HFFc6 (cell line): ENCODE measurements around the gene AFF4. TPM values are rescaled to one million over a fixed set of nuclear protein-coding genes. Genes with fewer than 3 reads are reported as not detected.
A peak's percentile ranks its signal among the peaks of the same experiment; 100 is the strongest.

Experiments used
- DNase-seq: peaks from one replicate; pipeline ENCODE4 v3.0.0-alpha.2; 2018
- H3K27ac Mint-ChIP-seq: 2 replicates; pipeline ENCODE4 v1.8.0; 2020; ENCODE audit warnings: mild to moderate bottlenecking, mixed read lengths
- H3K27me3 Mint-ChIP-seq: 2 replicates; pipeline ENCODE4 v1.8.0; 2021; ENCODE audit warnings: mild to moderate bottlenecking, moderate library complexity, mixed read lengths; ENCODE audit not compliant: insufficient read depth
- H3K36me3 Mint-ChIP-seq: 2 replicates; pipeline ENCODE4 v1.8.0; 2021; ENCODE audit warnings: low read depth, mixed read lengths
- H3K4me1 Mint-ChIP-seq: 2 replicates; pipeline ENCODE4 v1.8.0; 2020; ENCODE audit warnings: low read depth, mixed read lengths
- H3K4me3 Mint-ChIP-seq: 2 replicates; pipeline ENCODE4 v1.8.0; 2020; ENCODE audit warnings: mild to moderate bottlenecking, moderate library complexity, mixed read lengths
- H3K9me3 Mint-ChIP-seq: 2 replicates; pipeline ENCODE4 v1.8.0; 2020; ENCODE audit warnings: mild to moderate bottlenecking, mixed read lengths
- total RNA-seq, 6 experiments: library from RNA; stranded (reverse); fragmentation: NEBNext Ultra II Directional; extraction: Animal tissue kit (Norgen Biotek cat#: 25700); gene quantifications; 2 replicates in 1 of 6; 3 replicates in 5 of 6; pipeline ENCODE4 v1.2.3, GENCODE V29; 2021
- TF ChIP-seq, protein P1 (sequence below): fragments of 200-600 bp; sonication (generic); IDR thresholded peaks from 2 replicates; pipeline ENCODE4 v1.5.0; 2021; ENCODE audit warnings: antibody characterized with exemption, mild to moderate bottlenecking

The AFF4 gene
- total RNA-seq, 6 experiments from 2014 or later = 81.1 to 92.5 (median 87.6) TPM

DNA sequence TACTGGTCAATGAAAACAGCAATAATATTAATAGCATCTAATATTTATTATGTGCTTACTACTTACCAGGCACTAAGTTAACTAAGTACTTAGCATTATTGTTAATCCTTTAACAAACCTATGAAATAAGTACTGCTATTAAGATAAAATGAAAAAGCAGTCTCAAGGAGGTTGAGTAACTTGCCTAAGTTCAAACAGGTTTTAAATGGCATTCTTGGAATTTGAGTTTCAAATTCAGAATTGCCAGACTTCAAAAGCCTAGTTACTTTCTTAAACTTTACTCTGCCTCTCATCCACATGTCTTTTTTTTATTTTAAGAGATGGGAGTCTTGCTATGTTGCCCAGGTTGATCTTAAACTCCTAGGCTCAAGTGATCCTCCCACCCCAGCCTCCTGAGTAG lies 73.9 kb downstream of the AFF4 start:
- H3K27me3 Mint-ChIP-seq = no peaks in the 10 kb centered on the region
- H3K9me3 Mint-ChIP-seq = no peaks in the 10 kb centered on the region
- H3K4me1 Mint-ChIP-seq = peaks cover 7% of the 10 kb centered on the region; the same call in 1 of the 2 replicates
- TF ChIP-seq, protein P1, sequence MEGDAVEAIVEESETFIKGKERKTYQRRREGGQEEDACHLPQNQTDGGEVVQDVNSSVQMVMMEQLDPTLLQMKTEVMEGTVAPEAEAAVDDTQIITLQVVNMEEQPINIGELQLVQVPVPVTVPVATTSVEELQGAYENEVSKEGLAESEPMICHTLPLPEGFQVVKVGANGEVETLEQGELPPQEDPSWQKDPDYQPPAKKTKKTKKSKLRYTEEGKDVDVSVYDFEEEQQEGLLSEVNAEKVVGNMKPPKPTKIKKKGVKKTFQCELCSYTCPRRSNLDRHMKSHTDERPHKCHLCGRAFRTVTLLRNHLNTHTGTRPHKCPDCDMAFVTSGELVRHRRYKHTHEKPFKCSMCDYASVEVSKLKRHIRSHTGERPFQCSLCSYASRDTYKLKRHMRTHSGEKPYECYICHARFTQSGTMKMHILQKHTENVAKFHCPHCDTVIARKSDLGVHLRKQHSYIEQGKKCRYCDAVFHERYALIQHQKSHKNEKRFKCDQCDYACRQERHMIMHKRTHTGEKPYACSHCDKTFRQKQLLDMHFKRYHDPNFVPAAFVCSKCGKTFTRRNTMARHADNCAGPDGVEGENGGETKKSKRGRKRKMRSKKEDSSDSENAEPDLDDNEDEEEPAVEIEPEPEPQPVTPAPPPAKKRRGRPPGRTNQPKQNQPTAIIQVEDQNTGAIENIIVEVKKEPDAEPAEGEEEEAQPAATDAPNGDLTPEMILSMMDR = no peak
- H3K27ac Mint-ChIP-seq = no peak overlapping the region
- H3K36me3 Mint-ChIP-seq = peaks cover 23% of the 10 kb centered on the region; the same call in 1 of the 2 replicates
- DNase-seq = no peak
- no peak overlapping the region for H3K4me3 Mint-ChIP-seq

DNA sequence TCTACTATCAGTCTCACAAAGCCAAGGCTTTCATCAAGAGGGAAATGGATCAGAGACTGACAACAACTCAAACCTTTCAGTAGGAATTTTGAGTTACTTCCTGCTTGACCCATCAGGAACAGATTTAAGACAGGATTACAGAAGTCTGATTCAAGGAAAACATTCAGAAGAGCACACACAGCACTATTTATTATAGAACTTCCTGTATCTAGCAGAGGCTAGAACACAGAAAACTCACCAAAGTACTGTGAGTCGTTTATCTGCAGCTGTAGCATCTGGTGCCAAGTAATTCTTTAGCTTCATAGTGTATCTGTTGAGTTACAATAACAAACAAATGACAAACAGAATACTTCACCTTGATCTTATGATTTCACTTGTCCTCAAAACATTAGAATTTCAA lies 76.2 kb downstream of the AFF4 start:
- H3K4me1 Mint-ChIP-seq = peaks cover 20% of the 10 kb centered on the region

DNA sequence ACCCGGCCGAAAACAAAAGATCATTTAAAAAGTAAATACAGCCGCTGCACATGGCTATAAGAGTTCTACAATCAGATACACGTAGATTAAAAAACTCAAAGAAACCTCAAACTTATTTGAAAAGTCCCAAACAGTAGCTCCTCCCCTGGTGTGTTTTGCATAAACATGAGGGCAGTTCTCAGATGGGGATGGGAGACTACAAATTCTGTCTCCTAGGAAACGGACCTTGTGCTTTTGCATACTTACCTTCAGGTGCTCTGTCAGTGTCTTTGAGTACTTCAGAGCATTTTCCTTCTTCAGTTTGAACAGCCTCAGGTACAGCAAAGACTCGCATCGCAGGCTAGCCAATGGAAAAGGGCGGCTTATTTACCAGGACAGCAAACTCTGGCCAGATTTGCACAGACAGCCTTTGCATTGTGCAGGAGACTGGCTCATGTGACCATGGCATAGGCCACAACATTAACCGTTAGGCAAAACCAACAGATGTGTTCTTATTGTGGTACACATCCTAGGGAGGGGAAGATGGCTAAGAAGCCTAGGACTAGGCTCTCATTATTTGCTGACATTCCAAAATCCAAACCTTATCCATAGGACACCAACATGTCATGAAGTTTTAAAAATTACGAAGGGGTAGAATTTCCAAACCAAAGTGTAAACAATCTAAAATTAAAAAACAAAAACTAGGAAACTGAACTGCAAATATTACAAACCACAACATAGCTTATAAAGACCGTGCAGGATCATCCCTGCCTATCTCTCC lies 77.2 kb downstream of the AFF4 start:
- H3K4me3 Mint-ChIP-seq = no peak overlapping the region
- H3K36me3 Mint-ChIP-seq = peaks cover 21% of the 10 kb centered on the region
- peaks cover 20% of the 10 kb centered on the region for H3K4me1 Mint-ChIP-seq
- DNase-seq = no peak
- no peaks in the 10 kb centered on the region for H3K9me3 Mint-ChIP-seq
- TF ChIP-seq, protein P1 = no peak
- H3K27me3 Mint-ChIP-seq = no peaks in the 10 kb centered on the region
- H3K27ac Mint-ChIP-seq = 0 out of 2 replicates have a peak overlapping the region, but pooled peaks have one; percentile 42

More for the DNA sequence above, 76.2 kb downstream of the AFF4 start:
- Mint-ChIP-seq H3K27me3 (no peaks in the 10 kb centered on the region), H3K4me3 (no peak overlapping the region), H3K9me3 (no peaks in the 10 kb centered on the region), H3K36me3 (peaks cover 26% of the 10 kb centered on the region), H3K27ac (peak overlapping the region; percentile 42; the same call in 1 of the 2 replicates)
- TF ChIP-seq, protein P1 = no peak
- DNase-seq = no peak

DNA sequence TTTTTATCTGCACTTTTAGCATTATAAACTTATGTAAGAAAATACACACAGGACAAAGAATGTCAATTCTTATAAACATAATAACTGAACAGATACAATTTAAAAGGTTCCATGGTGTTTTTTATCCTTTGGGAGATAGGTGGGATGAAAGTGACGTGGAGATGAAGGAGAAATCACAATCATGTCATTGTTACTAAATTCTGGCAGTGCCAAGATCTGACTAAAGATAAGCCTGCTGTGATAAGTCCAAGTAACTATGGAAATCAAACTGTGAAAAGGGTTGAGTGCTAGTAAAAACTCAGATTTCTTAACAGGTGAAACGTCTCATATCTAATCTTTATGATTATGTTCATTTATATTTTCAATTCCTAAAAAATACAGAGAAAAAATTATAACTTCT lies 78.9 kb downstream of the AFF4 start:
- peaks cover 20% of the 10 kb centered on the region for H3K4me1 Mint-ChIP-seq
- peak overlapping the region; percentile 33; the same call in 1 of the 2 replicates for H3K27ac Mint-ChIP-seq
- H3K4me3 Mint-ChIP-seq = no peak overlapping the region
- TF ChIP-seq, protein P1 = no peak
- DNase-seq = no peak
- no peaks in the 10 kb centered on the region for H3K9me3 Mint-ChIP-seq
- H3K36me3 Mint-ChIP-seq = peaks cover 33% of the 10 kb centered on the region
- no peaks in the 10 kb centered on the region for H3K27me3 Mint-ChIP-seq

DNA sequence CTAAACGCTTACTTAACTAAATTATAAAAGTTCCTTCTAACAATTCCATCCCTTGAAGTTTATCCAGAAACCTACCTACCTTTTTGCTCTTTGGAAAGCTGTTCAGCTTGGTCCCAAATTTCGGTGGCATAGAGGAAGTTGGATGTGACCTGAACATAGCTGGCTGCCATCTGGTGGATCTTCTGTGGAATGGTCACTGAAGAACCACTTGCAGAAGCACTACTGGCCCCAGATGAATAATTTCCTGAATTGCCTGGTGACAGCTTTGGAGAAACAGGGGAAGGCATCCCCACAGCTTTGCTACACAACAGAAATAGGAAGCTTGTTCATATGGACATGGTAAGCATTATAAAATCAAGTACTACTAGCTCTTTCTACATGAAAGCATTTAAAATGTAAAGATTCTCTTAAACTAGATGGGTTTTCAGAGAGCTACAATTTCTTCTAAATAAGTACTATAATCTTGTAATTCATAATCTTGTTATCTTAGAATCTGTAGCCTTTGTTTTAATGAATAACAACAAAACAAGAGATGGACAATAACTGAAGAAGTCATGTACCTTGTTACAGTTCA lies 80.1 kb downstream of the AFF4 start:
- TF ChIP-seq, protein P1 = peak; percentile 83
- DNase-seq = peak; percentile 71
- peak overlapping the region; percentile 50; the same call in 1 of the 2 replicates for H3K27ac Mint-ChIP-seq
- no peak overlapping the region for H3K4me3 Mint-ChIP-seq
- H3K27me3 Mint-ChIP-seq = no peaks in the 10 kb centered on the region
- H3K9me3 Mint-ChIP-seq = no peaks in the 10 kb centered on the region
- peaks cover 39% of the 10 kb centered on the region for H3K36me3 Mint-ChIP-seq
- peaks cover 24% of the 10 kb centered on the region for H3K4me1 Mint-ChIP-seq
